ENCODE data around the gene RREB1. TPM values are rescaled to one million over a fixed set of nuclear protein-coding genes. Genes with fewer than 3 reads are reported as not detected.
A peak's percentile ranks its signal among the peaks of the same experiment; 100 is the strongest.
"Not testable (repeated sequence)": the region's sequence is repeated elsewhere in the genome, so short reads cannot be mapped to it uniquely, and the experiment has no call there.

RREB1 gene
- total RNA-seq, 2 experiments from 2014 or later, result 10.8 to 12.2 TPM

GRCh38 chr6:7151381-7151780, 43.6 kb downstream of the RREB1 start:
- DNase-seq, result no peak
- no peak overlapping the region for H3K4me3 Mint-ChIP-seq
- no peaks in the 10 kb centered on the region for H3K27me3 Mint-ChIP-seq (ENCODE audit: low read depth)
- peaks cover 86% of the 10 kb centered on the region for H3K4me1 Mint-ChIP-seq (ENCODE audit: low read depth)
- CTCF ChIA-PET, result no interaction called here
- H3K27ac Mint-ChIP-seq, result no peak overlapping the region
- peaks cover 2% of the 10 kb centered on the region for H3K36me3 Mint-ChIP-seq (ENCODE audit: low read depth)
- no peaks in the 10 kb centered on the region for H3K9me3 Mint-ChIP-seq
- intact Hi-C loops (cut with micrococcal nuclease), result no loop called here

GRCh38 chr6:7152462-7152861, 44.7 kb downstream of the RREB1 start:
- CTCF ChIA-PET, result interaction anchor here (1.8 kb wide), 1 partner anchor 17 kb away, joined by 6 read pairs; no protein-coding TSS in a partner anchor
- no peak overlapping the region for H3K27ac Mint-ChIP-seq
- no peak for DNase-seq
- no peak overlapping the region for H3K4me3 Mint-ChIP-seq
- no peaks in the 10 kb centered on the region for H3K9me3 Mint-ChIP-seq
- no peaks in the 10 kb centered on the region for H3K27me3 Mint-ChIP-seq (ENCODE audit: low read depth)
- H3K36me3 Mint-ChIP-seq (ENCODE audit: low read depth), result peaks cover 2% of the 10 kb centered on the region
- intact Hi-C loops (cut with micrococcal nuclease), result no loop called here
- peaks cover 83% of the 10 kb centered on the region for H3K4me1 Mint-ChIP-seq (ENCODE audit: low read depth)

- H3K27ac Mint-ChIP-seq, result peak overlapping the region; percentile 65
- no peaks in the 10 kb centered on the region for H3K27me3 Mint-ChIP-seq (ENCODE audit: low read depth)
- DNase-seq, result peak; percentile 46
- H3K4me1 Mint-ChIP-seq (ENCODE audit: low read depth), result peaks cover 83% of the 10 kb centered on the region
- no peak overlapping the region for H3K4me3 Mint-ChIP-seq
- H3K9me3 Mint-ChIP-seq, result no peaks in the 10 kb centered on the region
- peaks cover 2% of the 10 kb centered on the region for H3K36me3 Mint-ChIP-seq (ENCODE audit: low read depth)
- intact Hi-C loops (cut with micrococcal nuclease), result loop anchor here (1.0 kb wide), 7 partner anchors 7 to 235 kb away; partner anchors contain the start of gene RREB1
- CTCF ChIA-PET, result interaction anchor here (0.9 to 1.8 kb wide), 6 partner anchors 9 to 45 kb away, joined by 3 to 6 read pairs (median 4); no protein-coding TSS in a partner anchor
Measured at GRCh38 chr6:7153789-7154188, 46.0 kb downstream of the RREB1 start.

GRCh38 chr6:7154341-7155139, 46.8 kb downstream of the RREB1 start:
- H3K27ac Mint-ChIP-seq, result peak overlapping the region; percentile 65
- intact Hi-C loops (cut with micrococcal nuclease), result loop anchor here (1.0 kb wide), 7 partner anchors 8 to 236 kb away; partner anchors contain the start of gene RREB1
- peak; percentile 36 for DNase-seq
- H3K4me1 Mint-ChIP-seq (ENCODE audit: low read depth), result peaks cover 85% of the 10 kb centered on the region
- CTCF ChIA-PET, result interaction anchor here (0.6 to 1.2 kb wide), 6 partner anchors 10 to 477 kb away, joined by 3 to 6 read pairs (median 4); no protein-coding TSS in a partner anchor
- H3K4me3 Mint-ChIP-seq, result peak overlapping the region; percentile 19
- H3K27me3 Mint-ChIP-seq (ENCODE audit: low read depth), result no peaks in the 10 kb centered on the region
- no peaks in the 10 kb centered on the region for H3K9me3 Mint-ChIP-seq
- H3K36me3 Mint-ChIP-seq (ENCODE audit: low read depth), result peaks cover 2% of the 10 kb centered on the region

- Mint-ChIP-seq H3K9me3 (no peaks in the 10 kb centered on the region), H3K27ac (peak overlapping the region; percentile 68), H3K27me3 (ENCODE audit: low read depth) (no peaks in the 10 kb centered on the region), H3K36me3 (ENCODE audit: low read depth) (peaks cover 2% of the 10 kb centered on the region), H3K4me1 (ENCODE audit: low read depth) (peaks cover 85% of the 10 kb centered on the region), H3K4me3 (no peak overlapping the region)
- CTCF ChIA-PET, result interaction anchor here (0.8 to 1.2 kb wide), 2 partner anchors 11 to 13 kb away, joined by 3 to 4 read pairs; no protein-coding TSS in a partner anchor
- peak; percentile 20 for DNase-seq
- intact Hi-C loops (cut with micrococcal nuclease), result no loop called here
Measured at GRCh38 chr6:7155871-7156579, 48.3 kb downstream of the RREB1 start.

- Mint-ChIP-seq H3K36me3 (ENCODE audit: low read depth) (peaks cover 2% of the 10 kb centered on the region), H3K4me1 (ENCODE audit: low read depth) (peaks cover 87% of the 10 kb centered on the region), H3K9me3 (no peaks in the 10 kb centered on the region), H3K4me3 (no peak overlapping the region), H3K27ac (no peak overlapping the region), H3K27me3 (ENCODE audit: low read depth) (no peaks in the 10 kb centered on the region)
- no peak for DNase-seq
- CTCF ChIA-PET, result interaction anchor here (1.2 kb wide), 1 partner anchor 10 kb away, joined by 4 read pairs; no protein-coding TSS in a partner anchor
- intact Hi-C loops (cut with micrococcal nuclease), result no loop called here
Measured at GRCh38 chr6:7156643-7157278, 49.0 kb downstream of the RREB1 start.

- H3K36me3 Mint-ChIP-seq (ENCODE audit: low read depth); H3K27ac Mint-ChIP-seq; H3K9me3 Mint-ChIP-seq; intact Hi-C loops (cut with micrococcal nuclease); DNase-seq; H3K27me3 Mint-ChIP-seq (ENCODE audit: low read depth); H3K4me3 Mint-ChIP-seq: not testable (repeated sequence)
- CTCF ChIA-PET, result interaction anchor here (1.2 kb wide), 1 partner anchor 9 kb away, joined by 4 read pairs; no protein-coding TSS in a partner anchor
- H3K4me1 Mint-ChIP-seq (ENCODE audit: low read depth), result peaks cover 84% of the 10 kb centered on the region
Measured at GRCh38 chr6:7157307-7157706, 49.5 kb downstream of the RREB1 start.

- intact Hi-C loops (cut with micrococcal nuclease), result no loop called here
- Mint-ChIP-seq H3K27ac (no peak overlapping the region), H3K27me3 (ENCODE audit: low read depth) (no peaks in the 10 kb centered on the region), H3K36me3 (ENCODE audit: low read depth) (no peaks in the 10 kb centered on the region), H3K9me3 (no peaks in the 10 kb centered on the region), H3K4me3 (no peak overlapping the region), H3K4me1 (ENCODE audit: low read depth) (peaks cover 77% of the 10 kb centered on the region)
- DNase-seq, result no peak
- CTCF ChIA-PET, result interaction anchor here (0.6 kb wide), 1 partner anchor 137 kb away, joined by 3 read pairs; no protein-coding TSS in a partner anchor
Measured at GRCh38 chr6:7157752-7158616, 50.2 kb downstream of the RREB1 start.

GRCh38 chr6:7159790-7160525, 52.2 kb downstream of the RREB1 start:
- H3K4me1 Mint-ChIP-seq (ENCODE audit: low read depth), result peaks cover 73% of the 10 kb centered on the region
- intact Hi-C loops (cut with micrococcal nuclease), result no loop called here
- CTCF ChIA-PET, result interaction anchor here (0.6 kb wide), 1 partner anchor 25 kb away, joined by 7 read pairs; no protein-coding TSS in a partner anchor

GRCh38 chr6:7161253-7161623, 53.5 kb downstream of the RREB1 start:
- Mint-ChIP-seq H3K4me3 (no peak overlapping the region), H3K36me3 (ENCODE audit: low read depth) (peaks cover 1% of the 10 kb centered on the region), H3K9me3 (no peaks in the 10 kb centered on the region), H3K27me3 (ENCODE audit: low read depth) (no peaks in the 10 kb centered on the region), H3K27ac (no peak overlapping the region), H3K4me1 (ENCODE audit: low read depth) (peaks cover 69% of the 10 kb centered on the region)
- intact Hi-C loops (cut with micrococcal nuclease), result no loop called here
- CTCF ChIA-PET, result no interaction called here
- DNase-seq, result no peak

More at GRCh38 chr6:7159790-7160525, 52.2 kb downstream of the RREB1 start:
- Mint-ChIP-seq H3K36me3 (ENCODE audit: low read depth) (peaks cover 1% of the 10 kb centered on the region), H3K4me3 (no peak overlapping the region), H3K9me3 (no peaks in the 10 kb centered on the region), H3K27ac (no peak overlapping the region), H3K27me3 (ENCODE audit: low read depth) (no peaks in the 10 kb centered on the region)
- DNase-seq, result no peak

GRCh38 chr6:7161845-7162244, 54.1 kb downstream of the RREB1 start:
- Mint-ChIP-seq H3K27me3 (ENCODE audit: low read depth) (no peaks in the 10 kb centered on the region), H3K4me1 (ENCODE audit: low read depth) (peaks cover 66% of the 10 kb centered on the region), H3K27ac (no peak overlapping the region), H3K36me3 (ENCODE audit: low read depth) (peaks cover 1% of the 10 kb centered on the region), H3K4me3 (no peak overlapping the region), H3K9me3 (no peaks in the 10 kb centered on the region)
- intact Hi-C loops (cut with micrococcal nuclease), result no loop called here
- CTCF ChIA-PET, result no interaction called here
- no peak for DNase-seq

Measured in activated naive CD4-positive, alpha-beta T cell treated with anti-CD3 and anti-CD28 coated beads for 36 hours (primary cell).